ENCODE data around the gene ATP4B.

The ATP4B gene

GRCh38 chr13:113657851-113658741 lies at the start of gene ATP4B:
TSS of gene ATP4B (minus strand) at chr13:113658198. CDS start at chr13:113658144, 54 bp downstream.
- no peak for DNase-seq

- DNase-seq: no peak
These were observed 14.1 kb upstream of the ATP4B start for GRCh38 chr13:113672002-113672651.

DNA sequence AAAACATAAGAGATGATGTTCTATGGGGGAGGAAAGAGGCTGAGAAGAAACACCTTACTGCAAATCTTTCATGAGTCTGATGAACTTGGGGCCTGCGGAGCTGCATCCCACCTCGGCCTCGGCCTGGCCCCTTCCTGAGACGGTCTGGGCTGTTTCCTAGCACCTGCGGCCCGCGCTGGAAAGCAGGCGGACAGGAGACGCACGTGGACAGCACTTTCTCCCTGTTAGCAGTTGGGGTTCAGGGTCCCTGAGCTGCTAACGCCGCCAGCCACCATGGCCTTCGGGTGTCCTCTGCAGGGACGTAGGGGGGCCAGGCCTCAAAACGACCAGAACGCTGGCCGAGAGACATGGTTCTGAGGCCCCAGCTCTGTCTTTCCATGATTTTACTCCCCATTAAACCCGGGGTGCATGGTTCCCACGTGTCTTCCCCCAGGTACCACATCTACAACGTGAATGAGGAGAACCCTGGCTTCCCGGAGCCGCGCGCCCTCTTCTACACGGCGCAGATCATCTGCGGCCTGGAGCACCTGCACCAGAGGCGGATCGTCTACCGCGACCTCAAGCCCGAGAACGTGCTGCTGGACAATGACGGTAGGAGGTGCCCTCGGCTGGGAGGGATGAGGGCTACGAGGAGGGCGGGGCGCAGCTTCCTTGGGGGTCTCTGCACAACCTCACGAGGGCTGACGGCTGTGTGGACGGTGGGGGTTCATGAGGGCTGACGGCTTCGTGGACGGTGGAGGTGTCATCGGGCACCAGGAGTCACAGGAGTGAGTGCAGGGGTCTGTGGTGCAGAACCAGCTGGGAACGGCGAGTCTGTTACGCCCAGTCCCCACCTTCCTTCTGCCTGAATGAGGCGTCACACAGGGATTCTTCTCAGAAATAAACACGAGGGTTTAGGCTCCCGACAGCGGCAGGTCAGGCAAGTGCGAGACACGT lies 13.3 kb upstream of the ATP4B start:
- no peak for DNase-seq

- DNase-seq: no peak
These were observed 12.5 kb upstream of the ATP4B start for GRCh38 chr13:113670541-113670940.

DNA sequence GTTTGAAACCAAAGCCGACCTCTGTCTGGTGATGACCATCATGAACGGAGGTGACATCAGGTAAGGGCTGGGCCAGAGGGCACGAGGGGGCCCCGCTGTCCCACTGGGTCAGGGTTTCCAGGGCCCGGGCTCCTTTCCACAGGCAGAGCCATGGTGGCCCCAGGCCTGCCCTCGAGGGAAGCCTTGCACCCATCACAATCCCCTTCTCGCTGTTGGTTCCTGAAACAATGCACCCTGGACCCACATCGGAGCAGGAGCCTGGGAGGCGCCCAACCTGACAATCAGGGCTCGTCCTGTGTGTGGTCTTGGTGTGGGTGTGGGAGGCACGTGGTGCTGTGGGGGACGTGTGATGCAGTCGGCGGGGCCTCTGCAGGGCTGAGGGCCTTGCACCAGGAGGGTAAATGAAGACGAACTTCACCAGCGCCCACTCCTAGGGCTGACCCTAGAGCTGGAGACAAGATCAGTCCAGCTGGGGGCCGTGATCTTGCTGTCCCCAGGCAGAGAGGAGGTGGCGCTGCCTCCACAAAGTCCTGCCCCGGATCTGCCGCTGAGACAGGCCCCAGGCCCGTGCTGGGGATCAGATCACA lies 11.8 kb upstream of the ATP4B start:
- DNase-seq: no peak

DNA sequence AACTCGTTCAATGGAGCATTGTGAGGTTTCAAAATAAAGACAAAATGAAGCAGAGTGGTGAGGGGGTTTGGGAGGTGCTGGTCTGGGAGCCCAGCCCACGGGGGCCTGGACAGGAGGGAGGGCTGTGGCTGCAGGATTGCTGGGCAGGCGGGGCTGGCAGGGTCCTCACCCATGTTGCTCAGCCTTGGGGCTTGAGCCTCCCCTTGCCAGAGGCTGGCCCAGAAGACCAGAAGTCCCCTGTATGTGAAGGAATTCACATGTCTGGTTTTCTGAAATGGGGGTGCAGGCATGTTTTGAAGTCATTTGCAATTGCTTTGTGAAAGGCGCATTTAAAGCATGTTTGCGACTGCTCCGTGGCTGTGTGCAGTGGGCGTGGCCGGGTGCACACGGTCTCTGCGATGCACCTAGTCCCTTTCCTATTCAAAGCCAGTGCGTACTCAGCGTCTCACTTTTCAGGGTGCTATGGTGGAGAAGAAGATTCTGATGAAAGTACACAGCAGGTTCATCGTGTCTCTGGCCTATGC lies 11.3 kb upstream of the ATP4B start:
- DNase-seq: no peak

- no peak for DNase-seq
These were observed 10.5 kb upstream of the ATP4B start for GRCh38 chr13:113668491-113668971.

DNA sequence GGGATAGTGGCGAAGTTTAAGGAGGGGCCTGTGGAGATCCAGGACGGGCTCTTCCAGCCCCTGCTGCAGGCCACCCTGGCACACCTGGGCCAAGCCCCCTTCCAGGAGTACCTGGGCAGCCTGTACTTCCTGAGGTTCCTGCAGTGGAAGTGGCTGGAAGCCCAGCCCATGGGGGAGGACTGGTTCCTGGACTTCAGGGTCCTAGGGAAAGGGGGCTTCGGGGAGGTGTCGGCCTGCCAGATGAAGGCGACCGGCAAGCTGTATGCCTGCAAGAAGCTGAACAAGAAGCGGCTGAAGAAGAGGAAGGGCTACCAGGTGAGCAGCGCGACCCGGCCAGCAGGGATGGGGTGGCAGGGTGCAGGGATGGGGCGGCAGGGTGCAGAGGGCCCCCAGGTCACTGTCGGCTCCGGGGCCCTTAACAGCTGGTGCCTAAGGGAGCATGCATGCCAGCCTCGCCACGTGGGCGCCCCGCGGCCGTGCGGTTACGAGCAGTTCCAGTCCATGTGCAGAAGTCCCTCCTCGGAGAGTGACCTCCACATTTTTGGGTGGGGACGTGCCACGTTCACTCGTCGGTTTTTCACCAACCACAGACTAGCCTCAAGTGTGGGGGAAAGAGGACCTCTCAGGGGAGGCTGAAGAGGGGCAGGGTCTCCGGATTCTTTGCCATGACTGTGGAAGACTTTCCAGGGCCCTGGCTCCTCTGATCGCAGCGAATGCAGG lies 9.9 kb upstream of the ATP4B start:
- no peak for DNase-seq

DNA sequence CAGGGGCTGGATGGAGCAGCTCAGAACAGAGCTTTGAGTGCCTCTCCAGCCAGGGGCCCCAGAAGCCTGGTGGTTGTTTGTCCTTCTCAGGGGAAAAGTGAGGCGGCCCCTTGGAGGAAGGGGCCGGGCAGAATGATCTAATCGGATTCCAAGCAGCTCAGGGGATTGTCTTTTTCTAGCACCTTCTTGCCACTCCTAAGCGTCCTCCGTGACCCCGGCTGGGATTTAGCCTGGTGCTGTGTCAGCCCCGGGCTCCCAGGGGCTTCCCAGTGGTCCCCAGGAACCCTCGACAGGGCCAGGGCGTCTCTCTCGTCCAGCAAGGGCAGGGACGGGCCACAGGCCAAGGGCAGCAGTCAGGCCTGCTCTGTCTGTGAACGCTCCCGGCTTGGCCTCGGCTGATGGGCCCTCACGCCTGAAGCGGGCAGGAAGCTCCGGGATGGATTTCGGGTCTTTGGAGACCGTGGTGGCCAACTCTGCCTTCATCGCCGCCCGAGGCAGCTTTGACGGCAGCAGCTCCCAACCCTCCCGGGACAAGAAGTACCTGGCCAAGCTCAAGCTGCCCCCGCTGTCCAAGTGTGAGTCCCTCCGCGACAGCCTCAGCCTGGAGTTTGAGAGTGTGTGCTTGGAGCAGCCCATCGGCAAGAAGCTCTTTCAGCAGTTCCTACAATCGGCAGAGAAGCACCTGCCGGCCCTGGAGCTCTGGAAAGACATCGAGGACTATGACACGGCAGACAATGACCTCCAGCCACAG lies 9.1 kb upstream of the ATP4B start, which contains the start of gene GRK1:
Gene GRK1 (plus strand): TSS at position 269 of the 751 bp plus-strand sequence. CDS start 168 bp downstream, at position 437.
- DNase-seq: no peak

GRCh38 chr13:113666329-113666670 lies 8.3 kb upstream of the ATP4B start:
- no peak for DNase-seq

DNA sequence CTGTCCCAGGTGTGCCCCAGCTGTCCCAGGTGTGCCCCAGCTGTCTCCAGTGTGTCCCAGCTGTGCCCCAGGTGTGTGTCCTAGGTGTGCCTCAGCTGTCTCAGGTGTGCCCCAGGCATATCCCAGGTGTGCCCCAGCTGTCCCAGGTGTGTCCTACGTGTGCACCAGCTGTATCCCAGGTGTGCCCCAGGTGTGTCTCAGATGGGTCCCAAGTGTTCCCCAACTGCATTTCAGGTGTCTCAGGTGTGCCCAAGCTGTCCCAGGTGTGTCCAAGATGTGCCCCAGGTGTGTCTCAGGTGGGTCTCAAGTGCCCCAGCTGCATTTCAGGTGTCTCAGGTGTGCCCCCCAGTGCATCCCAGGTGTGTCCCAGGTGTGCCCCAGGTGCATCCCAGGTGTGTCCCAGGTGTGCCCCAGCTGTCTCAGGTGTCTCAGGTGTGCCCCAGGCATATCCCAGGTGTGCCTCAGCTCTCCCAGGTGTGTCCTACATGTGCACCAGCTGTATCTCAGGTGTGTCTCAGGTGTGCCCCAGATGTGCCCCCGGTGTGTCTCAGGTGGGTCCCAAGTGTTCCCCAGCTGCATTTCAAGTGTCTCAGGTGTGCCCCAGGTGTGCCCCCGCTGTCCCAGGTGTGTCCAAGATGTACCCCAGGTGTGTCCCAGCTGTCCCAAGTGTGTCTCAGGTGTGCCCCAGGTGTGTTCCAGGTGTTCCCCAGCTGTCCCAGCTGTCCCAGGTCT lies 7.8 kb upstream of the ATP4B start:
- DNase-seq: no peak

GRCh38 chr13:113664751-113665596 lies 7.0 kb upstream of the ATP4B start:
- no peak for DNase-seq

GRCh38 chr13:113663934-113664333 lies 5.9 kb upstream of the ATP4B start:
- no peak for DNase-seq

GRCh38 chr13:113661509-113661908 lies 3.5 kb upstream of the ATP4B start:
- DNase-seq: no peak

DNA sequence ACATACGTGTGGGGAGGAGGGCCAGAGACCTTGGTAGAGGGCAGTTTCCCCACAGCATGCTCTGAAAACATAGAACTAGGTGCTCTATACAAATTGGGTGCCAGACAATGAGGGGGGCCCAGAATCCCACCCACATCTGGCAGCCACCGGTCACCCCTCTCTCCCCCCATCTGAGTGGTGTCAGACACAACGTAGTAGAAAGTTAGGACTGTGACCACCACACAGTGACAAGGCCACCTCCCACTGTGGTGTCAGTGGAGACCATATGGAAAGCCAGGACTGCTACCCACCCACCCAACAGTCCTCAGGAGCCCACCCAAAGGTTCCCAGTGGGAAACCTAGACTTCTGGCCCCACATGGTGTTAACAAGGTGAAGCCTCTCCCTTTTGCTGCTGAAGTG lies 2.1 kb upstream of the ATP4B start:
- DNase-seq: no peak

- DNase-seq: no peak
These were observed 1.3 kb upstream of the ATP4B start for GRCh38 chr13:113659337-113659736.

DNA sequence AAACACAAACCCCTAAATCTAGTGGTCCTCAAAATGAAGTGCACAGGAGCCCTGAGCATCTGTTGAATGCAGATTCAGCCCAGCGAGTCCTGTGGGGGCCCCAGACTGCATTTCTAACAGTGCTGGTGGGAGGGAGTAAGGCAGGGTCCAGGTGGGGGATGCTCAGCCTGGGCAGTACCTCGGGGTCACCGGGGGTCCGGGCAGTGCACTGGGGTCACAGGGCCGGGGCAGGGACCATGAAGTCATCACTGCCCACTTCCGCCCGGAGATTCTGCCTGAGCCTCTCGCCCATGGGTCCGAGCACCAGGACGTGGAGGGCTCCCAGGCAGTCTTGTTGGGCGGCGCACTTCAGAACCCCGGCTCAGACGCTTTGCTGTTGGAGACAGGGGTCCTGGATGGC lies 838 bp upstream of the ATP4B start:
- DNase-seq: no peak

GRCh38 chr13:113656831-113657671 lies 947 bp downstream of the ATP4B start:
- DNase-seq: no peak
